Loucy (cell line): Measurements from ENCODE around the gene HCST.

Source experiments
- H2AFZ ChIP-seq: fragments of 200-600 bp; sonication (generic); 2 replicates; pipeline ENCODE4 v1.6.0; 2016; ENCODE audit warnings: antibody characterized with exemption, mild to moderate bottlenecking, low read length, moderate library complexity
- H3F3A ChIP-seq: fragments of 200-600 bp; 2 replicates; pipeline ENCODE4 v1.6.0; 2016; ENCODE audit warnings: antibody characterized with exemption, low read depth, mild to moderate bottlenecking
- H3K27me3 ChIP-seq: fragments of 200-600 bp; sonication (generic); 2 replicates; pipeline ENCODE4 v1.6.1; 2014; ENCODE audit warnings: low read length, mild to moderate bottlenecking; ENCODE audit not compliant: insufficient read depth, poor library complexity, severe bottlenecking
- H3K36me3 ChIP-seq: fragments of 200-600 bp; sonication (generic); 2 replicates; pipeline ENCODE4 v1.6.1; 2016; ENCODE audit warnings: low read length; ENCODE audit not compliant: insufficient read depth
- H3K4me1 ChIP-seq: fragments of 200-600 bp; sonication (generic); 2 replicates; pipeline ENCODE4 v1.5.1; 2014; ENCODE audit warnings: low read length, mild to moderate bottlenecking; ENCODE audit not compliant: insufficient read depth, poor library complexity, severe bottlenecking
- H3K4me2 ChIP-seq: fragments of 200-600 bp; sonication (generic); 2 replicates; pipeline ENCODE4 v1.6.0; 2014; ENCODE audit warnings: antibody characterized with exemption, low read length, low read depth, mild to moderate bottlenecking; ENCODE audit not compliant: poor library complexity, severe bottlenecking
- H3K4me3 ChIP-seq: fragments of 200-600 bp; sonication (generic); 2 replicates; pipeline ENCODE4 v1.5.1; 2014; ENCODE audit warnings: low read length, mild to moderate bottlenecking, mixed read lengths; ENCODE audit not compliant: poor library complexity, severe bottlenecking
- H3K79me2 ChIP-seq: fragments of 200-600 bp; sonication (generic); 2 replicates; pipeline ENCODE4 v1.6.1; 2014; ENCODE audit warnings: low read length; ENCODE audit not compliant: insufficient read depth
- H3K9ac ChIP-seq: fragments of 200-600 bp; sonication (generic); 2 replicates; pipeline ENCODE4 v1.6.0; 2014; ENCODE audit warnings: mild to moderate bottlenecking, low read depth, low read length, moderate library complexity; ENCODE audit not compliant: poor library complexity, severe bottlenecking
- H3K9me2 ChIP-seq: fragments of 200-600 bp; sonication (generic); replicated peaks from 2 replicates; pipeline ENCODE4 v1.6.1; 2016; ENCODE audit warnings: low read depth, low read length, mixed read lengths
- H3K9me3 ChIP-seq: fragments of 200-600 bp; sonication (generic); 2 replicates; pipeline ENCODE4 v1.6.1; 2014; ENCODE audit warnings: mild to moderate bottlenecking, antibody characterized with exemption, low read length, low read depth; ENCODE audit not compliant: insufficient read depth
- H4K20me1 ChIP-seq: fragments of 200-600 bp; sonication (generic); 2 replicates; pipeline ENCODE4 v1.6.0; 2014; ENCODE audit warnings: antibody characterized with exemption, low read length, mild to moderate bottlenecking; ENCODE audit not compliant: insufficient read depth, poor library complexity, severe bottlenecking
- CTCF ChIP-seq: fragments of 200-600 bp; sonication (generic); conservative IDR thresholded peaks from 2 replicates; pipeline ENCODE4 v1.5.1; 2014; ENCODE audit warnings: mild to moderate bottlenecking, antibody characterized with exemption, low read length
- EZH2phosphoT487 ChIP-seq: fragments of 200-600 bp; IDR thresholded peaks from 2 replicates; pipeline ENCODE4 v1.6.1; 2018; ENCODE audit warnings: antibody characterized with exemption, mild to moderate bottlenecking, moderate library complexity, borderline replicate concordance

Gene HCST

GRCh38 chr19:35863018-35863417, 39.3 kb upstream of the HCST start:
- Histone ChIP-seq H3K79me2 (no peaks in the 10 kb centered on the region), H3K9me3 (no peaks in the 10 kb centered on the region), H3K4me2 (no peak overlapping the region), H3K4me1 (no peaks in the 10 kb centered on the region), H3F3A (no peaks in the 10 kb centered on the region), H4K20me1 (no peaks in the 10 kb centered on the region), H3K4me3 (no peak overlapping the region), H2AFZ (no peak overlapping the region), H3K27me3 (no peaks in the 10 kb centered on the region), H3K9me2 (no peaks in the 10 kb centered on the region), H3K9ac (no peak overlapping the region), H3K36me3 (no peaks in the 10 kb centered on the region)
- TF ChIP-seq EZH2phosphoT487 (no peak), CTCF (no peak)

- Histone ChIP-seq H3K4me3 (peak within 1 kb of the TSS; percentile 43), H3K9me3 (no peaks in the 10 kb centered on the region), H3F3A (no peaks in the 10 kb centered on the region), H3K79me2 (no peaks in the 10 kb centered on the region), H3K4me2 (peak within 1 kb of the TSS; percentile 54), H3K9ac (no peak within 1 kb of the TSS), H2AFZ (no peak within 1 kb of the TSS), H3K36me3 (no peaks in the 10 kb centered on the region), H3K27me3 (no peaks in the 10 kb centered on the region), H3K4me1 (no peaks in the 10 kb centered on the region), H3K9me2 (no peaks in the 10 kb centered on the region), H4K20me1 (no peaks in the 10 kb centered on the region)
- TF ChIP-seq CTCF (no peak), EZH2phosphoT487 (no peak)
Observed at GRCh38 chr19:35868172-35868822, 34.0 kb upstream of the HCST start, which contains the start of gene APLP1. Gene APLP1, plus strand, starts transcription at chr19:35868574. Its CDS starts 63 bp downstream, at chr19:35868637.

GRCh38 chr19:35868823-35869326, 33.5 kb upstream of the HCST start:
- H3K4me1 ChIP-seq = no peaks in the 10 kb centered on the region
- H3K36me3 ChIP-seq = no peaks in the 10 kb centered on the region
- H3K27me3 ChIP-seq = no peaks in the 10 kb centered on the region
- no peaks in the 10 kb centered on the region for H3K79me2 ChIP-seq
- no peaks in the 10 kb centered on the region for H3K9me2 ChIP-seq
- TF ChIP-seq EZH2phosphoT487 (no peak), CTCF (no peak)
- H3K4me2 ChIP-seq = peak overlapping the region; percentile 54
- H3F3A ChIP-seq = no peaks in the 10 kb centered on the region
- H3K9ac ChIP-seq = no peak overlapping the region
- H2AFZ ChIP-seq = no peak overlapping the region
- no peaks in the 10 kb centered on the region for H4K20me1 ChIP-seq
- H3K9me3 ChIP-seq = no peaks in the 10 kb centered on the region
- peak overlapping the region; percentile 43 for H3K4me3 ChIP-seq
